Liver (tissue), 3 donors: ENCODE results near the gene MCM9.

ENCODE experiments used
- EGR1 ChIP-seq, 2 donors: IDR thresholded peaks; 2 replicates each; pipeline ENCODE4 v1.6.1; 2016 to 2018; ENCODE audit warnings: antibody characterized with exemption in 2 of 2, low read depth in 2 of 2
- GABPA ChIP-seq, 2 donors: IDR thresholded peaks in 1 of 2; conservative IDR thresholded peaks in 1 of 2; 2 replicates each; pipeline ENCODE4 v1.6.1; 2016; ENCODE audit warnings: antibody characterized with exemption in 2 of 2, mild to moderate bottlenecking in 1 of 2, moderate library complexity in 1 of 2
- HNF4A ChIP-seq, 2 donors: conservative IDR thresholded peaks; 2 replicates each; pipeline ENCODE4 v1.6.1; 2016; ENCODE audit warnings: antibody characterized with exemption in 2 of 2, mild to moderate bottlenecking in 2 of 2
- JUND ChIP-seq, 2 donors: IDR thresholded peaks; 2 replicates each; pipeline ENCODE4 v1.6.1; 2016; ENCODE audit warnings: antibody characterized with exemption in 2 of 2
- RAD21 ChIP-seq, 2 donors: IDR thresholded peaks; 2 replicates each; pipeline ENCODE4 v1.6.1; 2016; ENCODE audit warnings: antibody characterized with exemption in 2 of 2, mild to moderate bottlenecking in 2 of 2
- SP1 ChIP-seq: IDR thresholded peaks from 2 replicates; pipeline ENCODE4 v1.6.1; 2018; ENCODE audit warnings: antibody characterized with exemption, mild to moderate bottlenecking
- TAF1 ChIP-seq: conservative IDR thresholded peaks from 2 replicates; pipeline ENCODE4 v1.6.1; 2016; ENCODE audit warnings: antibody characterized with exemption, mild to moderate bottlenecking
- TF ChIP-seq, protein P1 (sequence below): fragments of 150-350 bp; IDR thresholded peaks from 2 replicates; pipeline ENCODE4 v1.5.1; 2017; ENCODE audit warnings: improper control_type of control experiment, low read depth, low read length; ENCODE audit not compliant: missing input control
- TF ChIP-seq, protein P2 (sequence below): IDR thresholded peaks from 2 replicates; pipeline ENCODE4 v1.6.1; 2016; ENCODE audit warnings: antibody characterized with exemption
- TF ChIP-seq, protein P3 (sequence below): IDR thresholded peaks from 2 replicates; pipeline ENCODE4 v1.6.1; 2016; ENCODE audit warnings: antibody characterized with exemption, mild to moderate bottlenecking
- TF ChIP-seq, protein P4 (sequence below): IDR thresholded peaks from 2 replicates; pipeline ENCODE4 v1.6.1; 2016; ENCODE audit warnings: antibody characterized with exemption
- donor health status: healthy.
- donor health status: healthy.

DNA sequence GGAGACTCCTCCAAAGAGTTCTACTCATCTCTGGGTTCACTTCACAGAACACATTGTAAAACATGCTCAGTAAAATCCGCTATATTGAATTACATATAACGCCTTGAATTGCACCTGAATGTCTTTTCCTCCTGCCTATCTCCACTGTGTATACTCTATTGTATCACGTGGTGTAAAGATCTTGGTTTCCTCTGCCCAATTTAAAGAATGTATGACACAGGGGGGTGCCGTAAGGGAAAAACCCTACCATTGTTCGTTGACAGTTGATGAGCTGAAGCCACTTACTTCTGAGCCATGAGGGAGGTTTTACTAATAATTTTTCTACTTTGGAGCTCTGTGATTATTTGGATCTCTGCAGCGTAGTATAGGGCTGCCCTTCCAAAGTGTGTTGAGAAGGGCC lies 35.0 kb downstream of the MCM9 start:
- TF ChIP-seq, protein P1, sequence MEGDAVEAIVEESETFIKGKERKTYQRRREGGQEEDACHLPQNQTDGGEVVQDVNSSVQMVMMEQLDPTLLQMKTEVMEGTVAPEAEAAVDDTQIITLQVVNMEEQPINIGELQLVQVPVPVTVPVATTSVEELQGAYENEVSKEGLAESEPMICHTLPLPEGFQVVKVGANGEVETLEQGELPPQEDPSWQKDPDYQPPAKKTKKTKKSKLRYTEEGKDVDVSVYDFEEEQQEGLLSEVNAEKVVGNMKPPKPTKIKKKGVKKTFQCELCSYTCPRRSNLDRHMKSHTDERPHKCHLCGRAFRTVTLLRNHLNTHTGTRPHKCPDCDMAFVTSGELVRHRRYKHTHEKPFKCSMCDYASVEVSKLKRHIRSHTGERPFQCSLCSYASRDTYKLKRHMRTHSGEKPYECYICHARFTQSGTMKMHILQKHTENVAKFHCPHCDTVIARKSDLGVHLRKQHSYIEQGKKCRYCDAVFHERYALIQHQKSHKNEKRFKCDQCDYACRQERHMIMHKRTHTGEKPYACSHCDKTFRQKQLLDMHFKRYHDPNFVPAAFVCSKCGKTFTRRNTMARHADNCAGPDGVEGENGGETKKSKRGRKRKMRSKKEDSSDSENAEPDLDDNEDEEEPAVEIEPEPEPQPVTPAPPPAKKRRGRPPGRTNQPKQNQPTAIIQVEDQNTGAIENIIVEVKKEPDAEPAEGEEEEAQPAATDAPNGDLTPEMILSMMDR: no peak
- TF ChIP-seq TAF1 (no peak), HNF4A (conservative IDR thresholded peaks at IDR 0.05) (no peak), EGR1 (IDR thresholded peaks at IDR 0.05; ENCODE audit: low read depth in 2 of 2) (no peak), RAD21 (IDR thresholded peaks at IDR 0.05) (no peak), SP1 (no peak), JUND (IDR thresholded peaks at IDR 0.05) (no peak), GABPA (IDR thresholded peaks at IDR 0.05 in 1 of 2, conservative IDR thresholded peaks at IDR 0.05 in 1 of 2) (no peak)
- TF ChIP-seq, protein P2, sequence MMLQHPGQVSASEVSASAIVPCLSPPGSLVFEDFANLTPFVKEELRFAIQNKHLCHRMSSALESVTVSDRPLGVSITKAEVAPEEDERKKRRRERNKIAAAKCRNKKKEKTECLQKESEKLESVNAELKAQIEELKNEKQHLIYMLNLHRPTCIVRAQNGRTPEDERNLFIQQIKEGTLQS: no peak
- TF ChIP-seq, protein P3, sequence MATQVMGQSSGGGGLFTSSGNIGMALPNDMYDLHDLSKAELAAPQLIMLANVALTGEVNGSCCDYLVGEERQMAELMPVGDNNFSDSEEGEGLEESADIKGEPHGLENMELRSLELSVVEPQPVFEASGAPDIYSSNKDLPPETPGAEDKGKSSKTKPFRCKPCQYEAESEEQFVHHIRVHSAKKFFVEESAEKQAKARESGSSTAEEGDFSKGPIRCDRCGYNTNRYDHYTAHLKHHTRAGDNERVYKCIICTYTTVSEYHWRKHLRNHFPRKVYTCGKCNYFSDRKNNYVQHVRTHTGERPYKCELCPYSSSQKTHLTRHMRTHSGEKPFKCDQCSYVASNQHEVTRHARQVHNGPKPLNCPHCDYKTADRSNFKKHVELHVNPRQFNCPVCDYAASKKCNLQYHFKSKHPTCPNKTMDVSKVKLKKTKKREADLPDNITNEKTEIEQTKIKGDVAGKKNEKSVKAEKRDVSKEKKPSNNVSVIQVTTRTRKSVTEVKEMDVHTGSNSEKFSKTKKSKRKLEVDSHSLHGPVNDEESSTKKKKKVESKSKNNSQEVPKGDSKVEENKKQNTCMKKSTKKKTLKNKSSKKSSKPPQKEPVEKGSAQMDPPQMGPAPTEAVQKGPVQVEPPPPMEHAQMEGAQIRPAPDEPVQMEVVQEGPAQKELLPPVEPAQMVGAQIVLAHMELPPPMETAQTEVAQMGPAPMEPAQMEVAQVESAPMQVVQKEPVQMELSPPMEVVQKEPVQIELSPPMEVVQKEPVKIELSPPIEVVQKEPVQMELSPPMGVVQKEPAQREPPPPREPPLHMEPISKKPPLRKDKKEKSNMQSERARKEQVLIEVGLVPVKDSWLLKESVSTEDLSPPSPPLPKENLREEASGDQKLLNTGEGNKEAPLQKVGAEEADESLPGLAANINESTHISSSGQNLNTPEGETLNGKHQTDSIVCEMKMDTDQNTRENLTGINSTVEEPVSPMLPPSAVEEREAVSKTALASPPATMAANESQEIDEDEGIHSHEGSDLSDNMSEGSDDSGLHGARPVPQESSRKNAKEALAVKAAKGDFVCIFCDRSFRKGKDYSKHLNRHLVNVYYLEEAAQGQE: no peak
- TF ChIP-seq, protein P4, sequence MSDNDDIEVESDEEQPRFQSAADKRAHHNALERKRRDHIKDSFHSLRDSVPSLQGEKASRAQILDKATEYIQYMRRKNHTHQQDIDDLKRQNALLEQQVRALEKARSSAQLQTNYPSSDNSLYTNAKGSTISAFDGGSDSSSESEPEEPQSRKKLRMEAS: no peak
